Hematopoietic multipotent progenitor cell treated with erythropoietin and hydrocortisone succinate and interleukin-3 and kit ligand, for 4 days (in vitro differentiated cells): Measurements from ENCODE around the gene AP3B2.

ENCODE experiments used
- DNase-seq: peaks from one replicate; pipeline ENCODE4 v3.0.0-alpha.2; 2015

AP3B2 gene

GRCh38 chr15:82697735-82698407, 11.8 kb downstream of the AP3B2 start:
- no peak for DNase-seq

GRCh38 chr15:82692171-82692570, 17.5 kb downstream of the AP3B2 start:
- DNase-seq: no peak

- DNase-seq: no peak
Observed at GRCh38 chr15:82689147-82689546, 20.5 kb downstream of the AP3B2 start.

GRCh38 chr15:82688691-82689090, 21.0 kb downstream of the AP3B2 start:
- no peak for DNase-seq

- no peak for DNase-seq
Observed at GRCh38 chr15:82681371-82681770, 28.3 kb downstream of the AP3B2 start.

GRCh38 chr15:82680200-82681102, 29.2 kb downstream of the AP3B2 start:
- peak; percentile 71 for DNase-seq

GRCh38 chr15:82679626-82680199, 30.0 kb downstream of the AP3B2 start:
- DNase-seq: no peak

- no peak for DNase-seq
Observed at GRCh38 chr15:82677720-82678323, 31.9 kb downstream of the AP3B2 start.

- DNase-seq: no peak
Observed at GRCh38 chr15:82674873-82675272, 34.8 kb downstream of the AP3B2 start.

- no peak for DNase-seq
Observed at GRCh38 chr15:82670699-82671098, 39.0 kb downstream of the AP3B2 start.

GRCh38 chr15:82666606-82667005, 43.1 kb downstream of the AP3B2 start:
- no peak for DNase-seq

- no peak for DNase-seq
Observed at GRCh38 chr15:82664021-82664420, 45.7 kb downstream of the AP3B2 start.

GRCh38 chr15:82663186-82663600, 46.5 kb downstream of the AP3B2 start:
- peak; percentile 87 for DNase-seq

- DNase-seq: no peak
Observed at GRCh38 chr15:82662641-82663040, 47.0 kb downstream of the AP3B2 start.

GRCh38 chr15:82660378-82660777, 49.3 kb downstream of the AP3B2 start:
- DNase-seq: no peak

- no peak for DNase-seq
Observed at GRCh38 chr15:82656641-82657266, 52.9 kb downstream of the AP3B2 start.

- DNase-seq: no peak
Observed at GRCh38 chr15:82655606-82656005, 54.1 kb downstream of the AP3B2 start.

- DNase-seq: no peak
Observed at GRCh38 chr15:82653483-82654168, 56.0 kb downstream of the AP3B2 start.

GRCh38 chr15:82651708-82652107, 58.0 kb downstream of the AP3B2 start:
- no peak for DNase-seq

GRCh38 chr15:82650046-82650670, 59.5 kb downstream of the AP3B2 start:
- peak; percentile 25 for DNase-seq

GRCh38 chr15:82649226-82649999, 60.3 kb downstream of the AP3B2 start:
- peak; percentile 22 for DNase-seq
